H9 (cell line): Measurements from ENCODE around the gene LRRC15. TPM values are rescaled to one million over a fixed set of nuclear protein-coding genes. Genes with fewer than 3 reads are reported as not detected.

Experiments
- DNase-seq: peaks from one replicate; pipeline ENCODE4 v3.0.0-alpha.2; 2017
- H2AFZ ChIP-seq: one replicate; pipeline ENCODE4 v1.6.1; 2013; ENCODE audit warnings: mild to moderate bottlenecking, low read length, control low read depth, moderate library complexity
- H2AK5ac ChIP-seq: 2 replicates; pipeline ENCODE4 v1.6.1; 2013; ENCODE audit warnings: low read length, control low read depth, mixed read lengths; ENCODE audit not compliant: insufficient read length
- H2BK120ac ChIP-seq: one replicate; pipeline ENCODE4 v1.6.1; 2013; ENCODE audit warnings: low read depth, mild to moderate bottlenecking, low read length, control low read depth, inconsistent platforms; ENCODE audit not compliant: poor library complexity, severe bottlenecking
- H2BK12ac ChIP-seq: 2 replicates; pipeline ENCODE4 v1.6.1; 2013; ENCODE audit warnings: low read length, control low read depth, mixed read lengths, low read depth; ENCODE audit not compliant: insufficient read length
- H2BK15ac ChIP-seq: 2 replicates; pipeline ENCODE4 v1.6.1; 2013; ENCODE audit warnings: low read depth, low read length, control low read depth
- H2BK20ac ChIP-seq: one replicate; pipeline ENCODE4 v1.6.1; 2013; ENCODE audit warnings: low read depth, mild to moderate bottlenecking, low read length, control low read depth, inconsistent platforms; ENCODE audit not compliant: poor library complexity, severe bottlenecking
- H2BK5ac ChIP-seq: 2 replicates; pipeline ENCODE4 v1.6.1; 2013; ENCODE audit warnings: low read length, control low read depth, mixed read lengths; ENCODE audit not compliant: insufficient read length
- H3K14ac ChIP-seq: 2 replicates; pipeline ENCODE4 v1.6.1; 2013; ENCODE audit warnings: low read length, control low read depth; ENCODE audit not compliant: insufficient read depth
- H3K18ac ChIP-seq: 2 replicates; pipeline ENCODE4 v1.6.1; 2013; ENCODE audit warnings: low read depth, mild to moderate bottlenecking, mixed read lengths, low read length, control low read depth; ENCODE audit not compliant: insufficient read length
- H3K23ac ChIP-seq: 2 replicates; pipeline ENCODE4 v1.6.1; 2013; ENCODE audit warnings: low read length, control low read depth, mixed read lengths, low read depth; ENCODE audit not compliant: insufficient read length
- H3K23me2 ChIP-seq: 2 replicates; pipeline ENCODE4 v1.6.1; 2013; ENCODE audit warnings: low read depth, mild to moderate bottlenecking, mixed read lengths, low read length, control low read depth; ENCODE audit not compliant: insufficient read length, poor library complexity, severe bottlenecking
- H3K27ac ChIP-seq: 2 replicates; pipeline ENCODE4 v1.5.1; 2013; ENCODE audit warnings: low read length, control low read depth, mixed read lengths, low read depth; ENCODE audit not compliant: insufficient read length
- H3K27me3 ChIP-seq: 2 replicates; pipeline ENCODE4 v1.6.1; 2013; ENCODE audit warnings: low read length, control low read depth, inconsistent platforms; ENCODE audit not compliant: insufficient read depth
- H3K4ac ChIP-seq: 2 replicates; pipeline ENCODE4 v1.6.1; 2013; ENCODE audit warnings: low read depth, mild to moderate bottlenecking, control low read depth, inconsistent platforms, low read length, moderate library complexity
- H3K4me1 ChIP-seq: 2 replicates; pipeline ENCODE4 v1.6.1; 2013; ENCODE audit warnings: low read length, control low read depth, inconsistent platforms; ENCODE audit not compliant: insufficient read depth
- H3K4me2 ChIP-seq: 2 replicates; pipeline ENCODE4 v1.6.1; 2013; ENCODE audit warnings: low read length, control low read depth, mixed read lengths; ENCODE audit not compliant: insufficient read length, insufficient read depth
- H3K56ac ChIP-seq: 2 replicates; pipeline ENCODE4 v1.6.1; 2013; ENCODE audit warnings: low read depth, mild to moderate bottlenecking, mixed read lengths, low read length, control low read depth; ENCODE audit not compliant: insufficient read length
- H3K79me1 ChIP-seq: 2 replicates; pipeline ENCODE4 v1.6.1; 2013; ENCODE audit warnings: low read depth, mild to moderate bottlenecking, moderate library complexity, low read length, control low read depth, inconsistent platforms; ENCODE audit not compliant: insufficient read depth, poor library complexity, severe bottlenecking
- H3K79me2 ChIP-seq: 2 replicates; pipeline ENCODE4 v1.6.1; 2013; ENCODE audit warnings: low read length, control low read depth, inconsistent platforms; ENCODE audit not compliant: insufficient read depth
- H3K9ac ChIP-seq: 2 replicates; pipeline ENCODE4 v1.6.1; 2013; ENCODE audit warnings: low read length, control low read depth, mixed read lengths; ENCODE audit not compliant: insufficient read length; ENCODE audit errors: extremely low read depth
- H3K9me3 ChIP-seq: one replicate; pipeline ENCODE4 v1.6.1; 2013; ENCODE audit warnings: low read depth, low read length, inconsistent platforms; ENCODE audit not compliant: control insufficient read depth
- H3T11ph ChIP-seq: one replicate; pipeline ENCODE4 v1.6.1; 2013; ENCODE audit warnings: mild to moderate bottlenecking, low read length, control low read depth, inconsistent platforms
- H4K20me1 ChIP-seq: one replicate; pipeline ENCODE4 v1.6.1; 2013; ENCODE audit not compliant: control insufficient read depth, insufficient read length, insufficient read depth
- H4K5ac ChIP-seq: 2 replicates; pipeline ENCODE4 v1.6.1; 2013; ENCODE audit warnings: low read depth, mild to moderate bottlenecking, mixed read lengths, low read length, control low read depth; ENCODE audit not compliant: insufficient read length
- H4K8ac ChIP-seq: replicated peaks from 2 replicates; pipeline ENCODE4 v1.6.1; 2013; ENCODE audit warnings: low read length, control low read depth, mixed read lengths, low read depth; ENCODE audit not compliant: insufficient read length
- H4K91ac ChIP-seq: 2 replicates; pipeline ENCODE4 v1.6.1; 2013; ENCODE audit warnings: low read depth, mild to moderate bottlenecking, moderate library complexity, mixed read lengths, low read length, control low read depth; ENCODE audit not compliant: insufficient read length
- H3K27ac Mint-ChIP-seq, 3 experiments: 2 replicates in 2 of 3; 3 replicates in 1 of 3; pipeline ENCODE4 v1.8.0; 2020 to 2021; ENCODE audit warnings: mixed read lengths in 3 of 3, mild to moderate bottlenecking in 1 of 3, moderate library complexity in 1 of 3
- H3K27me3 Mint-ChIP-seq: 2 replicates; pipeline ENCODE4 v1.8.0; 2021; ENCODE audit warnings: low read depth, mild to moderate bottlenecking, moderate library complexity, mixed read lengths
- H3K36me3 Mint-ChIP-seq, 3 experiments: 2 replicates in 2 of 3; 3 replicates in 1 of 3; pipeline ENCODE4 v1.8.0; 2020 to 2021; ENCODE audit warnings: low read depth in 3 of 3, mixed read lengths in 3 of 3; ENCODE audit not compliant: insufficient read depth in 1 of 3
- H3K4me1 Mint-ChIP-seq, 2 experiments: 2 replicates each; pipeline ENCODE4 v1.8.0; 2020; ENCODE audit warnings: mixed read lengths in 2 of 2
- H3K4me3 Mint-ChIP-seq, 2 experiments: 2 replicates in 1 of 2; 3 replicates in 1 of 2; pipeline ENCODE4 v1.8.0; 2020 to 2021; ENCODE audit warnings: mild to moderate bottlenecking in 2 of 2, mixed read lengths in 2 of 2, moderate library complexity in 1 of 2
- H3K9me3 Mint-ChIP-seq, 2 experiments: 2 replicates in 1 of 2; 3 replicates in 1 of 2; pipeline ENCODE4 v1.8.0; 2020; ENCODE audit warnings: mild to moderate bottlenecking in 2 of 2, mixed read lengths in 2 of 2, moderate library complexity in 1 of 2
- WGBS: extraction: QIAGEN DNeasy Blood & Tissue Kit; methylation state at CpG from one replicate; pipeline ENCODE4 v1.1.7; 2013; ENCODE audit warnings: missing lambda C conversion rate, low lambda C conversion rate, mixed read lengths; ENCODE audit not compliant: insufficient read length; ENCODE audit errors: extremely low coverage; 5-methylcytosine and 5-hydroxymethylcytosine counted together
- total RNA-seq: library from RNA; stranded (reverse); gene quantifications from 2 replicates; pipeline ENCODE4 v1.2.1, GENCODE V29; 2021
- TF ChIP-seq, protein P1 (sequence below): fragments of 200-600 bp; sonication (generic); conservative IDR thresholded peaks from 3 replicates; pipeline ENCODE4 v1.8.0; 2021; ENCODE audit warnings: antibody characterized with exemption, mild to moderate bottlenecking

LRRC15 gene
- total RNA-seq, 1 experiment from 2014 or later = 0.07 TPM

- Histone ChIP-seq H3K23ac (no peak overlapping the region), H3K9me3 (peaks cover 7% of the 10 kb centered on the region), H2BK20ac (no peak overlapping the region), H2BK15ac (no peak overlapping the region), H2BK120ac (no peak overlapping the region), H3K4ac (no peak overlapping the region), H3K23me2 (no peaks in the 10 kb centered on the region), H3K9ac (no peak overlapping the region), H4K20me1 (no peaks in the 10 kb centered on the region), H4K5ac (no peak overlapping the region), H2AFZ (no peak overlapping the region), H3K4me1 (no peaks in the 10 kb centered on the region; the same call in none of the 2 replicates), H3K79me1 (no peaks in the 10 kb centered on the region), H3K14ac (no peak overlapping the region), H2AK5ac (no peak overlapping the region), H3K27ac (no peak overlapping the region), H4K91ac (no peak overlapping the region), H3T11ph (no peak overlapping the region), H3K4me2 (no peak overlapping the region), H3K56ac (no peak overlapping the region), H4K8ac (no peak overlapping the region), H3K18ac (no peak overlapping the region), H3K79me2 (no peaks in the 10 kb centered on the region), H2BK5ac (no peak overlapping the region), H3K27me3 (peaks cover 3% of the 10 kb centered on the region; the same call in 1 of the 2 replicates), H2BK12ac (no peak overlapping the region)
- no CpG with 5 or more reads among the region's 15 CpGs for WGBS
- H3K9me3 Mint-ChIP-seq = peaks cover 15% of the 10 kb centered on the region in 2 experiments
- H3K27ac Mint-ChIP-seq = peak overlapping the region in 1 of 3 experiments; percentile 61; a peak in 1 of 7 replicates
- TF ChIP-seq, protein P1, sequence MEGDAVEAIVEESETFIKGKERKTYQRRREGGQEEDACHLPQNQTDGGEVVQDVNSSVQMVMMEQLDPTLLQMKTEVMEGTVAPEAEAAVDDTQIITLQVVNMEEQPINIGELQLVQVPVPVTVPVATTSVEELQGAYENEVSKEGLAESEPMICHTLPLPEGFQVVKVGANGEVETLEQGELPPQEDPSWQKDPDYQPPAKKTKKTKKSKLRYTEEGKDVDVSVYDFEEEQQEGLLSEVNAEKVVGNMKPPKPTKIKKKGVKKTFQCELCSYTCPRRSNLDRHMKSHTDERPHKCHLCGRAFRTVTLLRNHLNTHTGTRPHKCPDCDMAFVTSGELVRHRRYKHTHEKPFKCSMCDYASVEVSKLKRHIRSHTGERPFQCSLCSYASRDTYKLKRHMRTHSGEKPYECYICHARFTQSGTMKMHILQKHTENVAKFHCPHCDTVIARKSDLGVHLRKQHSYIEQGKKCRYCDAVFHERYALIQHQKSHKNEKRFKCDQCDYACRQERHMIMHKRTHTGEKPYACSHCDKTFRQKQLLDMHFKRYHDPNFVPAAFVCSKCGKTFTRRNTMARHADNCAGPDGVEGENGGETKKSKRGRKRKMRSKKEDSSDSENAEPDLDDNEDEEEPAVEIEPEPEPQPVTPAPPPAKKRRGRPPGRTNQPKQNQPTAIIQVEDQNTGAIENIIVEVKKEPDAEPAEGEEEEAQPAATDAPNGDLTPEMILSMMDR = peak; percentile 50
- DNase-seq = no peak
- peaks cover 45 to 48% of the 10 kb centered on the region in 2 experiments for H3K4me1 Mint-ChIP-seq
- no peak overlapping the region for H3K4me3 Mint-ChIP-seq
- peaks cover 67% of the 10 kb centered on the region for H3K27me3 Mint-ChIP-seq
- H3K36me3 Mint-ChIP-seq = peaks cover 6 to 15% (median 7%) of the 10 kb centered on the region in 3 experiments
Observed at GRCh38 chr3:194313560-194314387, 55.8 kb downstream of the LRRC15 start.
